Transverse colon (tissue), 4 donors: ENCODE measurements around the gene RPS14. TPM values are rescaled to one million over a fixed set of nuclear protein-coding genes. Genes with fewer than 3 reads are reported as not detected.

Experiments used
- DNase-seq: peaks from one replicate; pipeline ENCODE4 v3.0.0-alpha.2; 2019
- H3K27ac ChIP-seq, 4 donors: fragments of 200-600 bp; sonication (generic); 2 replicates each; pipeline ENCODE4 v1.5.1; 2016 to 2018; ENCODE audit warnings: inconsistent platforms in 4 of 4
- H3K27me3 ChIP-seq: fragments of 200-600 bp; sonication (generic); 2 replicates; pipeline ENCODE4 v1.5.1; 2017; ENCODE audit warnings: inconsistent platforms
- H3K36me3 ChIP-seq, 4 donors: fragments of 200-600 bp; sonication (generic); 2 replicates each; pipeline ENCODE4 v1.5.1; 2017 to 2019; ENCODE audit warnings: inconsistent platforms in 4 of 4
- H3K4me1 ChIP-seq, 4 donors: fragments of 200-600 bp; sonication (generic); 2 replicates each; pipeline ENCODE4 v1.5.1; 2017 to 2020; ENCODE audit warnings: inconsistent platforms in 4 of 4
- H3K4me3 ChIP-seq, 4 donors: fragments of 200-600 bp; sonication (generic); 1 replicate in 1 of 4; 2 replicates in 3 of 4; pipeline versions ENCODE4 v1.5.1 to v1.6.1; 2017 to 2019; ENCODE audit warnings: inconsistent platforms in 4 of 4
- H3K9me3 ChIP-seq, 2 donors: fragments of 200-600 bp; sonication (generic); 2 replicates each; pipeline ENCODE4 v1.5.1; 2017 to 2019; ENCODE audit warnings: inconsistent platforms in 2 of 2
- CTCF ChIP-seq, 5 experiments: fragments of 200-600 bp in 3 of 5; fragments of 450-650 bp in 2 of 5; sonication (generic) in 3 of 5; IDR thresholded peaks; 1 replicate in 2 of 5; 2 replicates in 3 of 5; pipeline ENCODE4 v1.5.1; 2016 to 2017; ENCODE audit warnings: antibody characterized with exemption in 5 of 5, inconsistent platforms in 3 of 5, mild to moderate bottlenecking in 2 of 5, moderate library complexity in 1 of 5
- EP300 ChIP-seq: sonication (generic); formaldehyde crosslinking; IDR thresholded peaks from one replicate; pipeline ENCODE4 v1.6.1; 2017; ENCODE audit warnings: antibody characterized with exemption, low read depth
- POLR2A ChIP-seq: fragments of 450-650 bp; IDR thresholded peaks from one replicate; pipeline ENCODE4 v1.6.1; 2016; ENCODE audit warnings: antibody characterized with exemption, mild to moderate bottlenecking, moderate library complexity
- POLR2AphosphoS5 ChIP-seq, 3 donors: sonication (generic); formaldehyde crosslinking; IDR thresholded peaks; one replicate each; pipeline ENCODE4 v1.6.1; 2016; ENCODE audit warnings: antibody characterized with exemption in 3 of 3
- WGBS, 2 donors: methylation state at CpG; one replicate each; pipeline ENCODE4 v1.1.5; 2018; ENCODE audit warnings: low coverage in 1 of 2; 5-methylcytosine and 5-hydroxymethylcytosine counted together
- in situ Hi-C, 4 donors: fragments of 200-750 bp; cut with MboI; loops; one replicate each; pipeline versions ENCODE4 v1.15.0 to v1.15.1; 2017; ENCODE audit warnings: low sequenced_read_pairs in 3 of 4, low pct_ligation_motif_present in 1 of 4, low pct_unique_long_range_greater_than_20kb in 1 of 4
- intact Hi-C: fragments of 100-400 bp; cut with DNase I; formaldehyde crosslinking; loops from one replicate; pipeline ENCODE4 v1.15.1; 2023; ENCODE audit warnings: low total_unique reads
- total RNA-seq, 4 donors: library from RNA; depleted of rRNA; stranded (reverse); fragments of >200 nt; gene quantifications; one replicate each; pipeline ENCODE4 v1.1.0, GENCODE V29; 2016

The RPS14 gene
- total RNA-seq, 4 donors from 2014 or later, result 1,179 to 2,387 (median 1,878) TPM

- Histone ChIP-seq H3K27me3 (no peaks in the 10 kb centered on the region), H3K4me3 (no peak overlapping the region), H3K27ac (peak overlapping the region; percentile 23 to 54 (median 46)), H3K9me3 (no peaks in the 10 kb centered on the region), H3K36me3 (no peaks in the 10 kb centered on the region), H3K4me1 (peaks cover 23 to 51% (median 40%) of the 10 kb centered on the region in 4 donors)
- 60 to 76% methylated on average over 1 to 14 of the region's 14 CpGs for WGBS, 2 donors
- in situ Hi-C loops (no loop called here), intact Hi-C loops (no loop called here)
- no peak for DNase-seq
- TF ChIP-seq POLR2AphosphoS5 (IDR thresholded peaks at IDR 0.05) (peak in 2 of 3 donors; percentile 33 to 61), POLR2A (no peak), CTCF (IDR thresholded peaks at IDR 0.05) (no peak)
Measured at GRCh38 chr5:150497274-150497988, 47.9 kb upstream of the RPS14 start.

- Histone ChIP-seq H3K4me3 (no peak overlapping the region), H3K36me3 (no peaks in the 10 kb centered on the region), H3K27me3 (no peaks in the 10 kb centered on the region), H3K27ac (peak overlapping the region in 3 of 4 donors; percentile 9 to 52 (median 41)), H3K4me1 (peaks cover 25 to 57% (median 38%) of the 10 kb centered on the region in 4 donors), H3K9me3 (no peaks in the 10 kb centered on the region)
- DNase-seq, result no peak
- intact Hi-C loops, result no loop called here
- TF ChIP-seq CTCF (IDR thresholded peaks at IDR 0.05) (no peak), POLR2AphosphoS5 (IDR thresholded peaks at IDR 0.05) (no peak), POLR2A (no peak), EP300 (no peak)
- in situ Hi-C loops, result no loop called here
- WGBS, 2 donors, result 50 to 68% methylated on average over 1 to 4 of the region's 4 CpGs
Measured at GRCh38 chr5:150496534-150496933, 47.0 kb upstream of the RPS14 start.

- WGBS, 2 donors, result 91% methylated on average over 3 of the region's 3 CpGs; no CpG with 5 or more reads in 1 of the 2 donors
- in situ Hi-C loops, result no loop called here
Measured at GRCh38 chr5:150496098-150496497, 46.6 kb upstream of the RPS14 start.

More at GRCh38 chr5:150496098-150496497, 46.6 kb upstream of the RPS14 start:
- no peaks in the 10 kb centered on the region for H3K27me3 ChIP-seq
- peak overlapping the region in 3 of 4 donors; percentile 9 to 52 (median 41) for H3K27ac ChIP-seq
- H3K36me3 ChIP-seq, result no peaks in the 10 kb centered on the region
- H3K4me1 ChIP-seq, result peaks cover 29 to 61% (median 40%) of the 10 kb centered on the region in 4 donors
- H3K4me3 ChIP-seq, result no peak overlapping the region
- no peak for DNase-seq
- no peaks in the 10 kb centered on the region for H3K9me3 ChIP-seq
- intact Hi-C loops, result no loop called here
- no peak for TF ChIP-seq POLR2A
- no peak for TF ChIP-seq POLR2AphosphoS5 (IDR thresholded peaks at IDR 0.05)
- no peak for TF ChIP-seq EP300
- TF ChIP-seq CTCF (IDR thresholded peaks at IDR 0.05), result no peak
